DND-41 (cell line): Measurements from ENCODE around the gene EDDM3A.

Source experiments
- CTCF ChIP-seq: IDR thresholded peaks from 2 replicates; pipeline ENCODE4 v1.5.1; 2012; ENCODE audit warnings: borderline replicate concordance, low read length, moderate library complexity, mild to moderate bottlenecking; ENCODE audit not compliant: poor library complexity, severe bottlenecking; ENCODE audit errors: extremely low read depth
- EZH2 ChIP-seq: IDR thresholded peaks from 3 replicates; pipeline ENCODE4 v1.6.1; 2012; ENCODE audit warnings: borderline replicate concordance, low read depth, mild to moderate bottlenecking, moderate library complexity, low read length, inconsistent platforms; ENCODE audit not compliant: severe bottlenecking

- TF ChIP-seq CTCF = no peak
- TF ChIP-seq EZH2 = no peak
Measured at GRCh38 chr14:20733684-20734429, 11.8 kb upstream of the EDDM3A start.
